IPS-15b (cell line): ENCODE results near the gene TAF1.

Experiments
- H3K27me3 ChIP-seq: one replicate; pipeline ENCODE4 v1.6.1; 2013; ENCODE audit warnings: low read length; ENCODE audit not compliant: control insufficient read depth, insufficient read depth
- H3K36me3 ChIP-seq: one replicate; pipeline ENCODE4 v1.6.1; 2013; ENCODE audit warnings: low read length; ENCODE audit not compliant: control insufficient read depth, insufficient read depth
- H3K4me1 ChIP-seq: one replicate; pipeline ENCODE4 v1.6.1; 2013; ENCODE audit warnings: mild to moderate bottlenecking, low read length; ENCODE audit not compliant: control insufficient read depth, insufficient read depth
- H3K4me3 ChIP-seq: one replicate; pipeline ENCODE4 v1.5.1; 2013; ENCODE audit warnings: low read depth, low read length
- H3K9ac ChIP-seq: one replicate; pipeline ENCODE4 v1.6.1; 2013; ENCODE audit warnings: low read depth, mild to moderate bottlenecking, low read length
- H3K9me3 ChIP-seq: one replicate; pipeline ENCODE4 v1.6.1; 2013; ENCODE audit warnings: mild to moderate bottlenecking, low read length; ENCODE audit not compliant: control insufficient read depth, insufficient read depth

The TAF1 gene

DNA sequence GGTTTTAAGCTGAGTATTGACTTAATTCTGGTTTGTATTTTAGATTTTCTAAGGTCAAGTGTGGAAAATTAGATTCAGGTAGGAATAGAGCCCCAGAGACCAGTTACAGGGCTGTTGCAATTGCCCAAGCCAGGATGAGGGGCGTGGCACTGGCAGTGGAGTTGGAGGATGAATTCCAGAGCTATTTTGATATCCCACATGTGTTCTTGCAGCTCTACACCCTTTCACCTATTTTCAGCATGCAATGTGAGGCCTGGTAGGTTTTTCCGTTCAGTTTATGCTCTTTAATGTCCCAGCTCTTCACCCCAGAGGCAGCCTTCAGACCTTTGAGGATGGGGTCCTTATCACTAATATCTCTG, 148.9 kb downstream of the TAF1 start:
- no peaks in the 10 kb centered on the region for H3K27me3 ChIP-seq
- H3K4me1 ChIP-seq: no peaks in the 10 kb centered on the region
- no peak overlapping the region for H3K9ac ChIP-seq
- no peak overlapping the region for H3K4me3 ChIP-seq
- no peaks in the 10 kb centered on the region for H3K36me3 ChIP-seq
- no peaks in the 10 kb centered on the region for H3K9me3 ChIP-seq
